ENCODE results near the gene ATP11A. TPM values are rescaled to one million over a fixed set of nuclear protein-coding genes. Genes with fewer than 3 reads are reported as not detected.

Gene ATP11A
- total RNA-seq, 5 donors from 2014 or later (not counting 1 experiment from before 2014, with no cell fraction given), result 35.7 to 57.1 (median 48.5) TPM

DNA sequence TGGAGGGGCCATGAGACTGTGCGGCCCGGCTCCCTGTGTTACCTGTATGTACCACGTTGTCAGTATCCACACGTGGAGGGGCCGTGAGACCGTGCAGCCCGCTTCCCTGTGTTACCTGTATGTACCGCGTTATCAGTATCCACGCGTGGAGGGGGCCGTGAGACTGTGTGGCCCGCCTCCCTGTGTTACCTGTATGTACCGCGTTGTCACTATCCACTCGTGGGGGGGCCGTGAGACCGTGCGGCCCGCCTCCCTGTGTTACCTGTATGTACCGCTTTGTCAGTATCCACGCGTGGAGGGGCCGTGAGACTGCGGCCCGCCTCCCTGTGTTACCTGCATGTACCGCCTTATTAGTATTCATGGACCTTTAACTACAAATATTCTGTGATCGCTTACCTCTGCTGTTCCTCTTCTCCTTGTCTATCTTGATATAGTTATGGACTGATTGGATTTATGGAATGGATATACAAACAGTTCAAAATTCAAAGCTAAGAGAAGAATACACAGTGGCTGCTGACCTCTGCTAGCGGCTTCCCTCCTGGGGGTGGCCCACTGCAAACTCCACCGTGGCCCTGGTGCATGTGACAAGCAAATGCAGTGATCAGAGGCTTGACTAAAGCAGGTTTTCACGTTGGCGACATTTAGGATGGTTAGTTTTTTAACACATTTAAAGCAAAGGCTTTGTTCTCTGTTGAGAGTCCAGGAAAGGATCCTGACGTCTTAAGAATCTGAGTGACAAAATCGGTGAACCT lies 38.7 kb downstream of the ATP11A start:
- no peak for ATAC-seq (replicated peaks in 1 of 4)
- H3K36me3 Mint-ChIP-seq, result no peaks in the 10 kb centered on the region
- no peak overlapping the region for H3K27ac ChIP-seq (ENCODE audit: low read length)
- H3K27me3 ChIP-seq (replicated peaks in 1 of 2; ENCODE audit: control insufficient read depth in 2 of 2, extremely low read depth in 1 of 2, insufficient read depth in 2 of 2, low read length in 1 of 2), result no peaks in the 10 kb centered on the region
- no peak overlapping the region for H3K27ac Mint-ChIP-seq
- 96% methylated on average over 25 of the region's 34 CpGs for WGBS (ENCODE audit: insufficient coverage)
- ChIA-PET POLR2A (no interaction called here), CTCF (no interaction called here)
- H3K4me1 ChIP-seq (ENCODE audit: control insufficient read depth in 1 of 2, extremely low read depth in 1 of 2, insufficient read depth in 2 of 2, low read length in 2 of 2), result peaks cover 16 to 26% of the 10 kb centered on the region in 2 experiments
- H3K4me1 Mint-ChIP-seq, result peaks cover 37 to 51% (median 38%) of the 10 kb centered on the region in 3 donors
- H3K4me3 Mint-ChIP-seq, result no peak overlapping the region
- H3K9me3 ChIP-seq, result no peaks in the 10 kb centered on the region
- H3K9me3 Mint-ChIP-seq, result no peaks in the 10 kb centered on the region
- DNase-seq, result no peak
- H3K36me3 ChIP-seq (ENCODE audit: control insufficient read depth in 2 of 2, extremely low read depth in 1 of 2, insufficient read depth in 1 of 2, low read length in 1 of 2), result peaks cover 2 to 5% of the 10 kb centered on the region in 2 donors
- H3K4me3 ChIP-seq (ENCODE audit: control insufficient read depth in 1 of 2, extremely low read depth in 1 of 2, low read length in 1 of 2), result no peak overlapping the region
- no peaks in the 10 kb centered on the region for H3K27me3 Mint-ChIP-seq

DNA sequence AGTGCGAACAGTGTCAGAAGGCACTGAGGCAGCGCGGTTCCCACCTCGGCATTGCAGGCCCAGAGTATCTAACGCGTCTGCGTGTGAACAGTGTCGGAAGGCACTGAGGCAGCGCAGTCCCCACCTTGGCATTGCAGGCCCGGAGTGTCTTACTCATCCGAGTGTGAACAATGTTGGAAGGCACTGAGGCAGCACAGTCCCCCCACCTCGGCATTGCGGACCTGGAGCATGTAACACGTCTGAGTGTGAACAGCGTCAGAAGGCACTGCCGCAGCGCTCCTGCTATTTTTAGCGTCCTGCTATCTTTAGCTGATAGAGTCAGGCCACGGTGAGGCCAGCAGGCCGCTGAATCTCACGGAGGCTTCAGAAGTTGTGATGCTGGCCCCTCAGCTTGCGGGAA lies 39.6 kb downstream of the ATP11A start:
- POLR2A ChIA-PET, result no interaction called here
- Mint-ChIP-seq H3K4me3 (no peak overlapping the region), H3K36me3 (no peaks in the 10 kb centered on the region), H3K27me3 (no peaks in the 10 kb centered on the region), H3K27ac (no peak overlapping the region), H3K4me1 (peaks cover 32 to 51% (median 33%) of the 10 kb centered on the region in 3 donors), H3K9me3 (no peaks in the 10 kb centered on the region)
- ATAC-seq (replicated peaks in 1 of 4), result no peak
- H3K9me3 ChIP-seq, result no peaks in the 10 kb centered on the region
- H3K27me3 ChIP-seq (replicated peaks in 1 of 2; ENCODE audit: control insufficient read depth in 2 of 2, extremely low read depth in 1 of 2, insufficient read depth in 2 of 2, low read length in 1 of 2), result no peaks in the 10 kb centered on the region
- CTCF ChIA-PET, result no interaction called here
- peaks cover 2 to 5% of the 10 kb centered on the region in 2 donors for H3K36me3 ChIP-seq (ENCODE audit: control insufficient read depth in 2 of 2, extremely low read depth in 1 of 2, insufficient read depth in 1 of 2, low read length in 1 of 2)
- no peak overlapping the region for H3K4me3 ChIP-seq (ENCODE audit: control insufficient read depth in 1 of 2, extremely low read depth in 1 of 2, low read length in 1 of 2)
- no peak overlapping the region for H3K27ac ChIP-seq (ENCODE audit: low read length)
- no peak for DNase-seq
- H3K4me1 ChIP-seq (ENCODE audit: control insufficient read depth in 1 of 2, extremely low read depth in 1 of 2, insufficient read depth in 2 of 2, low read length in 2 of 2), result peaks cover 16 to 26% of the 10 kb centered on the region in 2 experiments
- over 99% methylated on average over 19 of the region's 22 CpGs for WGBS (ENCODE audit: insufficient coverage)

DNA sequence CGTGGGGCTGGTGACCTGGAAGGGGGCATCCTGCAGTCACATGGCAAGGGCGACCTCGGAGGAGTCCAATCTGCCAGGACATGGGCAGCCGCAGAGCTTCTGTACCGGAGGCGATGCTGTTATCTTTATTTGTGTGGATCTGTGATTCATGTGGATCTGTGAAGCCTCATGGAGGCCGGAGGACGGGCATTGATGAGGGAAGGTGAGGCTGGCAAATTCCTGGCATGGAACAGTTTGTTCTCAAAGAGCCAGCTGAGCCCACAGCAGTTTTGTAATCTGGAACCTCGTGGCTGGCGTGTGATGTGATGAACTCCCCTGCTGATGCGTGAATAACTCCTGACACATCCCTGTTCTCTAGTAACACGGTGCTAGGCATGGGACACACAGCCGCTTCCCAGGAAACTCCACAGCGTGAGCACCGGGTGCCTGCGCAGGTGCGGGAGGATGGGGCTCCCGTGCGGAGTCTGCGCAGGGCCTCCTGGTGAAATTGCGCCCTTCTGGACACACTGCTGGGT lies 40.4 kb downstream of the ATP11A start:
- H3K4me3 Mint-ChIP-seq, result no peak overlapping the region
- 93% methylated on average over 21 of the region's 21 CpGs for WGBS (ENCODE audit: insufficient coverage)
- no peak for DNase-seq
- no peak overlapping the region for H3K27ac Mint-ChIP-seq
- Histone ChIP-seq H3K4me3 (ENCODE audit: control insufficient read depth in 1 of 2, extremely low read depth in 1 of 2, low read length in 1 of 2) (no peak overlapping the region), H3K4me1 (ENCODE audit: control insufficient read depth in 1 of 2, extremely low read depth in 1 of 2, insufficient read depth in 2 of 2, low read length in 2 of 2) (peaks cover 15 to 18% of the 10 kb centered on the region in 2 experiments), H3K9me3 (no peaks in the 10 kb centered on the region), H3K27me3 (replicated peaks in 1 of 2; ENCODE audit: control insufficient read depth in 2 of 2, extremely low read depth in 1 of 2, insufficient read depth in 2 of 2, low read length in 1 of 2) (no peaks in the 10 kb centered on the region), H3K36me3 (ENCODE audit: control insufficient read depth in 2 of 2, extremely low read depth in 1 of 2, insufficient read depth in 1 of 2, low read length in 1 of 2) (no peaks in the 10 kb centered on the region), H3K27ac (ENCODE audit: low read length) (no peak overlapping the region)
- H3K9me3 Mint-ChIP-seq, result no peaks in the 10 kb centered on the region
- ChIA-PET CTCF (no interaction called here), POLR2A (no interaction called here)
- no peaks in the 10 kb centered on the region for H3K36me3 Mint-ChIP-seq
- peaks cover 28 to 45% (median 29%) of the 10 kb centered on the region in 3 donors for H3K4me1 Mint-ChIP-seq
- H3K27me3 Mint-ChIP-seq, result no peaks in the 10 kb centered on the region
- ATAC-seq (replicated peaks in 1 of 4), result no peak

DNA sequence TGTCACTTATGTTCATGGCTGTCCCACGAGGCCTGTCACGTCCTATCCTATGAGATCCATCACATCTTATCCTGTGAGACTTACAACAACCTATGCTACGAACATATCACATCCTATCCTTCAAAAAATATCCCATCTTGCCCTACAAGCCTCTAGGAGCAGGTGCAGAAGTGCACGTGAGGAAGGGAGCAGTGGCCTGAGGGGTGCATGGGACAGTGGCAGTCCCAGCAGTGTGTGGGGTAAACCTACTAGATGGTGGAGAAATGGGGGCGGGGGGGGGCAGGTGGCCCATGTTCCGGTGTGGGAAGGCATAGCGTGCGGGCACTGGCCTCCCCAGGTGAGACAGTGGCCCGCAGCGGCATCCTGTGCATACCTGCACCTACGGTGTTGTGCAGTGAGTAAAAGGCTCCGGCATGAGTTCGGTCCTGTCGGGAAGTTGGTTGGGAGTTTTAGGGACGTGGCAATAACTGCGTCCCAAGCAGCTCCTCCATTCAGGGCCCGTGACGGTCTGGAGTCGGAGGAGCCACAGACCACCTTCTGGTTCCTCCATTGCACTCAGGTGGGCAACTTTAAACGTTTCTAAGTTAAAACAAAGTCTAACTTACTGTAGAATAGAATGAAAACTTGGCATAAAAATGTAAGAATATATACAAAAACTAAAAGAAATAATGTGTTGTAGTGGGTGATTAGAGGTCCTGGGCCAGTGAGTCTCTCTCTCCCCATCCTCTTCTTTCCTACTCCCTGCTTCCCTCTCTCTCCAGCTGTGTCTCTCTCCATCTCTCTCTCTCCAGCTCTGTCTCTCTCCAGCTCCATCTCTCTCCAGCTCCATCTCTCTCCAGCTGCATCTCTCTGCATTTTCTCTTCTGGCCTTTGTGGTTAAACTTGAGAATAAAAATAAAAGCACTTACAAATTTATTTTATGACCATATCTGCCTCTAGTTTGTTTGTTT lies 42.1 kb downstream of the ATP11A start:
- DNase-seq (no peak), ATAC-seq (replicated peaks in 1 of 4) (no peak)
- H3K4me3 Mint-ChIP-seq, result no peak overlapping the region
- H3K27ac Mint-ChIP-seq, result no peak overlapping the region
- no peaks in the 10 kb centered on the region for H3K27me3 Mint-ChIP-seq
- peaks cover 14 to 33% (median 14%) of the 10 kb centered on the region in 3 donors for H3K4me1 Mint-ChIP-seq
- no peaks in the 10 kb centered on the region for H3K9me3 ChIP-seq
- H3K27ac ChIP-seq (ENCODE audit: low read length), result no peak overlapping the region
- H3K27me3 ChIP-seq (replicated peaks in 1 of 2; ENCODE audit: control insufficient read depth in 2 of 2, extremely low read depth in 1 of 2, insufficient read depth in 2 of 2, low read length in 1 of 2), result no peaks in the 10 kb centered on the region
- H3K4me1 ChIP-seq (ENCODE audit: control insufficient read depth in 1 of 2, extremely low read depth in 1 of 2, insufficient read depth in 2 of 2, low read length in 2 of 2), result peaks cover 2 to 4% of the 10 kb centered on the region in 2 experiments
- ChIA-PET POLR2A (interaction anchor here in 1 of 2 donors (0.6 kb wide), 1 partner anchor 1541 kb away, joined by 3 read pairs; no protein-coding TSS in a partner anchor), CTCF (no interaction called here)
- WGBS (ENCODE audit: insufficient coverage), result 95% methylated on average over 10 of the region's 20 CpGs
- no peak overlapping the region for H3K4me3 ChIP-seq (ENCODE audit: control insufficient read depth in 1 of 2, extremely low read depth in 1 of 2, low read length in 1 of 2)
- H3K9me3 Mint-ChIP-seq, result no peaks in the 10 kb centered on the region
- peaks cover 2% of the 10 kb centered on the region for H3K36me3 Mint-ChIP-seq
- no peaks in the 10 kb centered on the region for H3K36me3 ChIP-seq (ENCODE audit: control insufficient read depth in 2 of 2, extremely low read depth in 1 of 2, insufficient read depth in 1 of 2, low read length in 1 of 2)

DNA sequence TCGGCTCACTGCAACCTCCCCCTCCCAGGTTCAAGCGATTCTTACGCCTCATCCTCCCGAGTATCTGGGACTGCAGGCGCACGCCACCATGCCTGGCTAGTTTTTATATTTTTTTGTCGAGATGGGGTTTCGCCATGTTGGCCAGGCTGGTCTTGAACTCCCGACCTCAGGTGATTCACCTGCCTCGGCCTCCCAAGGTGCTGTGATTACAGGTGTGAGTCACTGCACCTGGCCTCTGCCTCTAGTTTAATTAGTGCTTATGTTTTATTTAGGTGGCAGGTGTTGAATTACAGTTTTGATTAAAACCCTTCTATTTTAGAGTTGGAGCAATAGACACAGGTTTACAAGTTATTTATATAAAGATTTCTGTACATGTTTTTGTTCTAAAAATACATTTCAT lies 42.8 kb downstream of the ATP11A start:
- no peak for ATAC-seq (replicated peaks in 1 of 4)
- POLR2A ChIA-PET, result no interaction called here

DNA sequence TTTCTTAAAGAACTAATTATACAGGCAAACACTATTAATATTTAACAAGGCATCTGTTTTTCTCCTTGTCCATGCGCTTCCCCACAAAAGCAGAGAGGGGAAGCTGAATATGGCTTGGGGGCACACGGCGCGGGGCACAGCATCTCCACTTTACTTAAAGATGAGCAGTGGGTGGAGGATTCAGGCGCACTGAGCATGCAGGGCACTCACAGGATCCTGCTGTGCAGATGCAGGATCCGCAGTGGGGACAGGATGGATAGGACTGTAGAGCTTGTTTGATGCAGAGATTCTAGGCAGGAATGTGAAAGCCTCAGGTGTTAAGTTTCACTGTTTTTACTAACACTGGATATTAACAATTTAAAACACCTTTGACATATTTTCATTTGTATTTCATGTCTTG lies 43.3 kb downstream of the ATP11A start:
- Histone ChIP-seq H3K4me1 (ENCODE audit: control insufficient read depth in 1 of 2, extremely low read depth in 1 of 2, insufficient read depth in 2 of 2, low read length in 2 of 2) (no peaks in the 10 kb centered on the region), H3K36me3 (ENCODE audit: control insufficient read depth in 2 of 2, extremely low read depth in 1 of 2, insufficient read depth in 1 of 2, low read length in 1 of 2) (no peaks in the 10 kb centered on the region), H3K9me3 (no peaks in the 10 kb centered on the region), H3K27me3 (replicated peaks in 1 of 2; ENCODE audit: control insufficient read depth in 2 of 2, extremely low read depth in 1 of 2, insufficient read depth in 2 of 2, low read length in 1 of 2) (no peaks in the 10 kb centered on the region), H3K27ac (ENCODE audit: low read length) (no peak overlapping the region), H3K4me3 (ENCODE audit: control insufficient read depth in 1 of 2, extremely low read depth in 1 of 2, low read length in 1 of 2) (no peak overlapping the region)
- Mint-ChIP-seq H3K9me3 (no peaks in the 10 kb centered on the region), H3K36me3 (peaks cover 5% of the 10 kb centered on the region), H3K4me1 (peaks cover 17 to 39% (median 18%) of the 10 kb centered on the region in 3 donors), H3K27me3 (no peaks in the 10 kb centered on the region), H3K4me3 (no peak overlapping the region), H3K27ac (peak overlapping the region in 1 of 2 donors; percentile 28)
- POLR2A ChIA-PET, result no interaction called here
- CTCF ChIA-PET, result no interaction called here
- 87% methylated on average over 3 of the region's 6 CpGs for WGBS (ENCODE audit: insufficient coverage)
- DNase-seq (no peak), ATAC-seq (replicated peaks in 1 of 4) (no peak)

More for the DNA sequence above, 42.8 kb downstream of the ATP11A start:
- no peak overlapping the region for H3K4me3 Mint-ChIP-seq
- no peaks in the 10 kb centered on the region for H3K27me3 ChIP-seq (replicated peaks in 1 of 2; ENCODE audit: control insufficient read depth in 2 of 2, extremely low read depth in 1 of 2, insufficient read depth in 2 of 2, low read length in 1 of 2)
- H3K4me1 ChIP-seq (ENCODE audit: control insufficient read depth in 1 of 2, extremely low read depth in 1 of 2, insufficient read depth in 2 of 2, low read length in 2 of 2), result peaks cover 0 to 1% of the 10 kb centered on the region in 2 experiments
- no peak overlapping the region for H3K4me3 ChIP-seq (ENCODE audit: control insufficient read depth in 1 of 2, extremely low read depth in 1 of 2, low read length in 1 of 2)
- 86% methylated on average over 2 of the region's 10 CpGs for WGBS (ENCODE audit: insufficient coverage)
- peaks cover 5% of the 10 kb centered on the region for H3K36me3 Mint-ChIP-seq
- H3K9me3 ChIP-seq, result no peaks in the 10 kb centered on the region
- CTCF ChIA-PET, result no interaction called here
- H3K9me3 Mint-ChIP-seq, result no peaks in the 10 kb centered on the region
- H3K27ac ChIP-seq (ENCODE audit: low read length), result no peak overlapping the region
- no peaks in the 10 kb centered on the region for H3K27me3 Mint-ChIP-seq
- no peak overlapping the region for H3K27ac Mint-ChIP-seq
- DNase-seq, result no peak
- peaks cover 17 to 39% (median 18%) of the 10 kb centered on the region in 3 donors for H3K4me1 Mint-ChIP-seq
- no peaks in the 10 kb centered on the region for H3K36me3 ChIP-seq (ENCODE audit: control insufficient read depth in 2 of 2, extremely low read depth in 1 of 2, insufficient read depth in 1 of 2, low read length in 1 of 2)

All from T-cell (primary cell).